Measurements from ENCODE around the gene SAPCD2.

- TF ChIP-seq CTCF (IDR thresholded peaks at IDR 0.05) (no peak), POLR2A (IDR thresholded peaks at IDR 0.05) (no peak), EP300 (IDR thresholded peaks at IDR 0.05) (no peak)
These were observed 19.1 kb downstream of the SAPCD2 start for GRCh38 chr9:137051145-137051724.

Data from ovary (tissue), 3 donors.